HG03354 (cell line): Measurements from ENCODE around the gene CFAP100.

ENCODE experiments used
- ATAC-seq: cut with Tn5 transposase; IDR thresholded peaks from one replicate; pipeline ENCODE4 v1.9.1; 2021; ENCODE audit warnings: mild to moderate bottlenecking; ENCODE audit not compliant: unreplicated experiment, poor library complexity, severe bottlenecking

CFAP100 gene

GRCh38 chr3:126398423-126399350 is 4.0 kb downstream of the CFAP100 start:
- no peak for ATAC-seq

GRCh38 chr3:126399351-126399735 is 4.6 kb downstream of the CFAP100 start:
- ATAC-seq = no peak

- ATAC-seq = no peak
These were observed 5.0 kb downstream of the CFAP100 start for GRCh38 chr3:126399756-126400155.

GRCh38 chr3:126401611-126402160 is 7.0 kb downstream of the CFAP100 start:
- no peak for ATAC-seq

- ATAC-seq = no peak
These were observed 7.5 kb downstream of the CFAP100 start for GRCh38 chr3:126402178-126402577.

- no peak for ATAC-seq
These were observed 8.1 kb downstream of the CFAP100 start for GRCh38 chr3:126402666-126403302.

GRCh38 chr3:126406389-126407296 is 11.9 kb downstream of the CFAP100 start:
- ATAC-seq = no peak

GRCh38 chr3:126407412-126408044 is 12.8 kb downstream of the CFAP100 start:
- no peak for ATAC-seq

- ATAC-seq = no peak
These were observed 13.4 kb downstream of the CFAP100 start for GRCh38 chr3:126408099-126408498.

GRCh38 chr3:126412841-126413692 is 18.4 kb downstream of the CFAP100 start:
- ATAC-seq = no peak

GRCh38 chr3:126413693-126414080 is 19.0 kb downstream of the CFAP100 start:
- no peak for ATAC-seq

- no peak for ATAC-seq
These were observed 19.7 kb downstream of the CFAP100 start for GRCh38 chr3:126414406-126414805.

GRCh38 chr3:126414961-126415660 is 20.4 kb downstream of the CFAP100 start:
- ATAC-seq = no peak

GRCh38 chr3:126415661-126416591 is 21.2 kb downstream of the CFAP100 start:
- ATAC-seq = no peak

GRCh38 chr3:126416943-126417342 is 22.2 kb downstream of the CFAP100 start:
- no peak for ATAC-seq

GRCh38 chr3:126417515-126417914 is 22.8 kb downstream of the CFAP100 start:
- ATAC-seq = no peak

GRCh38 chr3:126417981-126418530 is 23.3 kb downstream of the CFAP100 start:
- ATAC-seq = no peak
